H1 (cell line): ENCODE results near the gene TTC24. TPM values are rescaled to one million over a fixed set of nuclear protein-coding genes. Genes with fewer than 3 reads are reported as not detected.

Experiments used
- CTCF ChIA-PET: fragments of 300-600 bp; sonication (Branson Sonifier 250); formaldehyde crosslinking; loops from one replicate; lab custom pipeline; 2021; ENCODE audit not compliant: partially characterized antibody; lab: Charles Lee
- POLR2A ChIA-PET: fragments of 300-600 bp; sonication (Branson Sonifier 250); formaldehyde crosslinking; loops from one replicate; lab custom pipeline; 2021; ENCODE audit warnings: inconsistent platforms; ENCODE audit not compliant: partially characterized antibody; lab: Charles Lee
- DNase-seq, 2 experiments: peaks; one replicate each; pipeline versions ENCODE4 v3.0.0 to v3.0.0-alpha.2; 2010 to 2022; ENCODE audit warnings: low spot score in 2 of 2, low read depth in 1 of 2, mixed read lengths in 1 of 2
- FAIRE-seq: peaks from 2 replicates; lab custom pipeline; 2011; peaks lifted over from hg19 to GRCh38; lab: Jason Lieb, UNC
- H2AFZ ChIP-seq: 2 replicates; pipeline ENCODE4 v1.8.1; 2012; ENCODE audit warnings: low read length, inconsistent platforms
- H2AK5ac ChIP-seq: 2 replicates; pipeline ENCODE4 v1.6.1; 2013; ENCODE audit warnings: low read depth, low read length
- H2BK120ac ChIP-seq: replicated peaks from 2 replicates; pipeline ENCODE3; 2013; ENCODE audit warnings: low read depth, low read length, inconsistent platforms
- H2BK12ac ChIP-seq: 2 replicates; pipeline ENCODE4 v1.6.1; 2013; ENCODE audit warnings: low read depth, low read length
- H2BK15ac ChIP-seq: 2 replicates; pipeline ENCODE4 v1.6.1; 2013; ENCODE audit warnings: low read length
- H2BK20ac ChIP-seq: 2 replicates; pipeline ENCODE4 v1.6.1; 2013; ENCODE audit warnings: low read length
- H2BK5ac ChIP-seq: 2 replicates; pipeline ENCODE4 v1.6.1; 2013; ENCODE audit warnings: low read depth, low read length
- H3K14ac ChIP-seq: 2 replicates; pipeline ENCODE4 v1.6.1; 2013; ENCODE audit warnings: inconsistent platforms; ENCODE audit not compliant: insufficient read length
- H3K18ac ChIP-seq: 2 replicates; pipeline ENCODE4 v1.6.1; 2013; ENCODE audit warnings: low read length; ENCODE audit errors: extremely low read depth
- H3K23ac ChIP-seq: 2 replicates; pipeline ENCODE4 v1.6.1; 2013; ENCODE audit warnings: inconsistent platforms; ENCODE audit not compliant: insufficient read length
- H3K23me2 ChIP-seq: 2 replicates; pipeline ENCODE4 v1.6.1; 2013; ENCODE audit warnings: low read depth, low read length
- H3K27ac ChIP-seq: 2 replicates; pipeline ENCODE4 v1.6.1; 2011; ENCODE audit warnings: low read depth, low read length, inconsistent platforms
- H3K27me3 ChIP-seq, 4 experiments: replicated peaks in 1 of 4; 1 replicate in 1 of 4; 2 replicates in 3 of 4; pipeline versions ENCODE4 v1.6.1 to v1.8.1; 2011 to 2013; ENCODE audit warnings: low read length in 3 of 4, mild to moderate bottlenecking in 3 of 4, inconsistent platforms in 2 of 4, mixed read lengths in 2 of 4, moderate library complexity in 1 of 4; ENCODE audit not compliant: control insufficient read depth in 3 of 4, insufficient read depth in 3 of 4; ENCODE audit errors: extremely low read depth in 1 of 4
- H3K36me3 ChIP-seq, 4 experiments: 2 replicates each; pipeline versions ENCODE4 v1.6.1 to v1.8.1; 2011 to 2013; ENCODE audit warnings: mild to moderate bottlenecking in 4 of 4, low read length in 3 of 4, moderate library complexity in 2 of 4, control low read depth in 1 of 4, inconsistent platforms in 1 of 4; ENCODE audit not compliant: insufficient read depth in 4 of 4, control insufficient read depth in 2 of 4
- H3K4ac ChIP-seq: replicated peaks from 2 replicates; pipeline ENCODE3; 2013; ENCODE audit warnings: low read length, low read depth, mixed read lengths, inconsistent platforms; ENCODE audit not compliant: insufficient read length
- H3K4me1 ChIP-seq, 4 experiments: replicated peaks in 1 of 4; 1 replicate in 1 of 4; 2 replicates in 3 of 4; pipeline versions ENCODE4 v1.6.1 to v1.8.1; 2011 to 2013; ENCODE audit warnings: low read length in 3 of 4, inconsistent platforms in 2 of 4, mixed read lengths in 1 of 4; ENCODE audit not compliant: insufficient read depth in 4 of 4, control insufficient read depth in 3 of 4
- H3K4me2 ChIP-seq, 2 experiments: 2 replicates each; pipeline versions ENCODE4 v1.6.1 to v1.8.1; 2011 to 2013; ENCODE audit warnings: low read depth in 2 of 2, low read length in 2 of 2, control low read depth in 1 of 2, inconsistent platforms in 1 of 2, mild to moderate bottlenecking in 1 of 2; ENCODE audit not compliant: insufficient read depth in 1 of 2
- H3K4me3 ChIP-seq, 4 experiments: fragments of 200-600, 300-600 bp in 1 of 4; sonication (generic), shearing (Covaris generic), sonication (Bioruptor Twin) in 1 of 4; 2 replicates each; pipeline versions ENCODE4 v1.5.1 to v1.8.1; 2011 to 2016; ENCODE audit warnings: low read length in 4 of 4, low read depth in 3 of 4, control low read depth in 2 of 4, inconsistent platforms in 2 of 4, mild to moderate bottlenecking in 2 of 4, mixed read lengths in 1 of 4, moderate library complexity in 1 of 4; ENCODE audit not compliant: insufficient read depth in 2 of 4; ENCODE audit errors: extremely low read depth in 1 of 4
- H3K56ac ChIP-seq: replicated peaks from 2 replicates; pipeline ENCODE3; 2013; ENCODE audit warnings: low read depth, mild to moderate bottlenecking, mixed read lengths, low read length, inconsistent platforms; ENCODE audit not compliant: insufficient read length
- H3K79me1 ChIP-seq: 2 replicates; pipeline ENCODE4 v1.6.1; 2013; ENCODE audit warnings: low read depth, low read length, control low read depth
- H3K79me2 ChIP-seq, 2 experiments: 2 replicates each; pipeline versions ENCODE4 v1.6.1 to v1.8.1; 2012 to 2013; ENCODE audit warnings: low read length in 2 of 2, mild to moderate bottlenecking in 2 of 2, inconsistent platforms in 1 of 2; ENCODE audit not compliant: insufficient read depth in 2 of 2, control insufficient read depth in 1 of 2
- H3K9ac ChIP-seq, 4 experiments: replicated peaks in 1 of 4; 1 replicate in 1 of 4; 2 replicates in 3 of 4; pipeline versions ENCODE4 v1.6.1 to v1.8.1; 2011 to 2013; ENCODE audit warnings: low read depth in 3 of 4, low read length in 3 of 4, control low read depth in 2 of 4, mild to moderate bottlenecking in 2 of 4, moderate library complexity in 2 of 4, inconsistent platforms in 1 of 4; ENCODE audit errors: extremely low read depth in 1 of 4
- H3K9me3 ChIP-seq, 2 experiments: 2 replicates each; pipeline versions ENCODE4 v1.6.1 to v1.8.1; 2012 to 2013; ENCODE audit warnings: mild to moderate bottlenecking in 2 of 2, moderate library complexity in 2 of 2, control low read depth in 1 of 2, inconsistent platforms in 1 of 2, low read depth in 1 of 2, low read length in 1 of 2, mixed read lengths in 1 of 2; ENCODE audit not compliant: insufficient read depth in 2 of 2
- H4K20me1 ChIP-seq, 2 experiments: replicated peaks in 1 of 2; 2 replicates each; pipeline versions ENCODE3 to v1.8.1; 2011 to 2013; ENCODE audit warnings: inconsistent platforms in 2 of 2, low read length in 2 of 2, mild to moderate bottlenecking in 1 of 2; ENCODE audit not compliant: insufficient read depth in 2 of 2, control insufficient read depth in 1 of 2
- H4K5ac ChIP-seq: 2 replicates; pipeline ENCODE4 v1.6.1; 2013; ENCODE audit warnings: low read length, low read depth, mixed read lengths, inconsistent platforms; ENCODE audit not compliant: insufficient read length
- H4K8ac ChIP-seq: 2 replicates; pipeline ENCODE4 v1.8.0; 2013; ENCODE audit warnings: mild to moderate bottlenecking, moderate library complexity, low read length, inconsistent platforms; ENCODE audit not compliant: insufficient read depth; ENCODE audit errors: extremely low read depth
- H4K91ac ChIP-seq: replicated peaks from 2 replicates; pipeline ENCODE3; 2013; ENCODE audit warnings: low read length, mixed read lengths, inconsistent platforms; ENCODE audit not compliant: insufficient read length
- RXRA ChIP-seq: IDR thresholded peaks from 2 replicates; pipeline ENCODE4 v1.6.1; 2011; ENCODE audit warnings: low read depth, mild to moderate bottlenecking, low read length, moderate library complexity; ENCODE audit not compliant: insufficient read depth
- SP2 ChIP-seq: IDR thresholded peaks from 2 replicates; pipeline ENCODE4 v1.6.1; 2012; ENCODE audit warnings: mild to moderate bottlenecking, low read length, inconsistent platforms
- WGBS, 2 experiments: shearing (Covaris generic) in 1 of 2; methylation state at CpG; one replicate each; pipeline versions ENCODE4 v1.1.6 to v1.1.7; 2013 to 2015; ENCODE audit warnings: low lambda C conversion rate in 2 of 2, mixed read lengths in 2 of 2, inconsistent platforms in 1 of 2, low coverage in 1 of 2, missing lambda C conversion rate in 1 of 2; ENCODE audit not compliant: insufficient replicate concordance in 2 of 2, insufficient coverage in 1 of 2, insufficient read length in 1 of 2; ENCODE audit errors: extremely low coverage in 1 of 2, missing lambda C conversion rate in 1 of 2; 5-methylcytosine and 5-hydroxymethylcytosine counted together
- polyA plus RNA-seq, 7 experiments: library from polyadenylated mRNA; depleted of rRNA in 3 of 7; stranded (reverse) in 5 of 7; unstranded in 2 of 7; fragments of >200 nt in 5 of 7; fragments of 200-250 nt in 2 of 7; gene quantifications; 1 replicate in 5 of 7; 2 replicates in 1 of 7; 4 replicates in 1 of 7; pipeline versions ENCODE4 v1.2.1 to v1.2.3, GENCODE V29; 2011 to 2013; ENCODE audit warnings: missing spikeins in 2 of 7, mixed read lengths in 2 of 7
- total RNA-seq: library from RNA; stranded (reverse); fragmentation: NEBNext Ultra II Directional; extraction: Animal tissue kit (Norgen Biotek cat#: 25700); gene quantifications from 2 replicates; pipeline ENCODE4 v1.2.1, GENCODE V29; 2021

Gene TTC24
- total and polyA plus RNA-seq, 2 of the 8 experiments (the other 6 are each of a cell fraction or from before 2014, with no cell fraction given), result 0.08 TPM; not detected in 1

- Histone ChIP-seq H4K8ac (no peak overlapping the region), H3K18ac (no peak overlapping the region), H3K4me2 (no peak overlapping the region), H4K91ac (no peak overlapping the region), H3K4me3 (no peak overlapping the region), H3K36me3 (peaks cover 4 to 29% (median 15%) of the 10 kb centered on the region in 4 experiments; a peak in 5 of 8 replicates), H3K9ac (no peak overlapping the region), H3K4ac (no peak overlapping the region), H3K4me1 (no peaks in the 10 kb centered on the region), H2BK5ac (no peak overlapping the region), H3K14ac (no peak overlapping the region), H3K79me2 (no peaks in the 10 kb centered on the region), H2BK120ac (no peak overlapping the region), H3K9me3 (no peaks in the 10 kb centered on the region), H4K5ac (no peak overlapping the region), H3K27me3 (no peaks in the 10 kb centered on the region), H3K23me2 (no peaks in the 10 kb centered on the region), H4K20me1 (peaks cover 0 to 4% of the 10 kb centered on the region in 2 experiments), H3K79me1 (no peaks in the 10 kb centered on the region), H3K56ac (no peak overlapping the region), H2BK12ac (no peak overlapping the region), H2AFZ (no peak overlapping the region), H3K27ac (no peak overlapping the region), H3K23ac (no peak overlapping the region), H2BK15ac (no peak overlapping the region), H2BK20ac (no peak overlapping the region), H2AK5ac (no peak overlapping the region)
- ChIA-PET POLR2A (interaction anchor here (0.8 to 2.3 kb wide), 5 partner anchors 12 to 50 kb away, joined by 3 to 7 read pairs (median 3); no protein-coding TSS in a partner anchor), CTCF (interaction anchor here (0.8 to 3.1 kb wide), 9 partner anchors 10 to 169 kb away, joined by 3 to 9 read pairs (median 3); partner anchors contain the start of gene MEF2D)
- no peak for FAIRE-seq
- WGBS, 2 experiments, result 81% methylated on average over 8 of the region's 8 CpGs; no CpG with 5 or more reads in 1 of the 2 experiments
- no peak for TF ChIP-seq SP2
- no peak for TF ChIP-seq RXRA
- DNase-seq, result no peak
Observed at GRCh38 chr1:156554971-156555370, 24.6 kb upstream of the TTC24 start.
